Measurements from ENCODE around the gene PLXNC1.

DNA sequence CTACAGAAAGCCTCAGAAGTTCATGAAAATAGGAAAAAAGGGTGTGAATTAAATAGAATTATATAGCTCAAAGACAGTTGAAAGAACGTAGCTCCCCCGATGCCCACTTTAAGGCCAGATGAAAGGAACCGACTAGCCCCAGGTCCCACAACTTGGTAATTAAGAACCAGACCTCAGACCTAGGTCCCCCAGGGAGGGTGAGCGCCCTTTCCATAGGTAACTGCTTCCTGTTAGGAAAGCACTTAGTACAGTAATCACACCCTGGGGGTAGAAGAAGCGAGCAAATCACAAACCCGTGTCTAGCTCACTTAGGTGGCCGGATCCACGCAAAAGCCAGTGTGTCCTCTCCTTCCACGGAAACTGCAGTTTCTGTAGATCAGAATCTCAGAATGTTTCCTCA lies 77.1 kb downstream of the PLXNC1 start:
- no peak for TF ChIP-seq GATA3 (IDR thresholded peaks at IDR 0.05; ENCODE audit: low read depth, low read length)
- no peak for TF ChIP-seq GATA2 (IDR thresholded peaks at IDR 0.05; ENCODE audit: low read depth, low read length)
